Small intestine (tissue), 7 donors: ENCODE data around the gene RBM17. TPM values are rescaled to one million over a fixed set of nuclear protein-coding genes. Genes with fewer than 3 reads are reported as not detected.

ENCODE experiments used
- DNase-seq, 2 donors: peaks; one replicate each; pipeline versions ENCODE4 v3.0.0 to v3.0.0-alpha.2; 2013
- FAIRE-seq: peaks from 2 replicates; lab custom pipeline; 2012; peaks lifted over from hg19 to GRCh38; lab: Jason Lieb, UNC
- H3K27ac ChIP-seq, 3 donors: one replicate each; pipeline ENCODE4 v1.5.1; 2013; ENCODE audit warnings: low read length in 2 of 3, mild to moderate bottlenecking in 2 of 3, control low read depth in 1 of 3, inconsistent platforms in 1 of 3, low read depth in 1 of 3, moderate library complexity in 1 of 3
- H3K27me3 ChIP-seq, 3 donors: one replicate each; pipeline ENCODE4 v1.6.1; 2013; ENCODE audit warnings: low read length in 3 of 3, inconsistent platforms in 1 of 3; ENCODE audit not compliant: control insufficient read depth in 3 of 3, insufficient read depth in 3 of 3
- H3K36me3 ChIP-seq, 3 donors: one replicate each; pipeline ENCODE4 v1.6.1; 2013; ENCODE audit warnings: low read length in 3 of 3, inconsistent platforms in 1 of 3, low read depth in 1 of 3, mild to moderate bottlenecking in 1 of 3, moderate library complexity in 1 of 3; ENCODE audit not compliant: control insufficient read depth in 3 of 3, insufficient read depth in 2 of 3
- H3K4me1 ChIP-seq, 3 donors: one replicate each; pipeline ENCODE4 v1.6.1; 2013; ENCODE audit warnings: low read length in 2 of 3, inconsistent platforms in 1 of 3, low read depth in 1 of 3, mild to moderate bottlenecking in 1 of 3, moderate library complexity in 1 of 3; ENCODE audit not compliant: control insufficient read depth in 3 of 3, insufficient read depth in 2 of 3
- H3K4me3 ChIP-seq, 3 donors: one replicate each; pipeline ENCODE4 v1.5.1; 2013; ENCODE audit warnings: low read length in 3 of 3, control low read depth in 1 of 3, inconsistent platforms in 1 of 3, low read depth in 1 of 3, mild to moderate bottlenecking in 1 of 3, moderate library complexity in 1 of 3
- H3K9me3 ChIP-seq, 2 donors: one replicate each; pipeline ENCODE4 v1.6.1; 2013; ENCODE audit warnings: low read depth in 1 of 2, low read length in 1 of 2; ENCODE audit not compliant: control insufficient read depth in 2 of 2, insufficient read depth in 1 of 2
- WGBS, 3 donors: extraction: QIAGEN DNeasy Blood & Tissue Kit; methylation state at CpG; one replicate each; pipeline ENCODE4 v1.1.7; 2013; 5-methylcytosine and 5-hydroxymethylcytosine counted together
- polyA plus RNA-seq, 4 donors: library from polyadenylated mRNA; stranded (reverse) in 3 of 4; unstranded in 1 of 4; fragments of 200-250 nt in 3 of 4; fragments of 120-200 nt in 1 of 4; gene quantifications; one replicate each; pipeline versions ENCODE4 v1.2.1 to v1.2.3, GENCODE V29; 2013
- donor health status: healthy with polysubstance abuse.
- donor health status: control.
- donor health status: control.
- donor health status: Bipolar disorder and iron deficiency.
- donor health status: healthy.

The RBM17 gene
- polyA plus RNA-seq, 4 donors: 45.7 to 102 (median 73.9) TPM

DNA sequence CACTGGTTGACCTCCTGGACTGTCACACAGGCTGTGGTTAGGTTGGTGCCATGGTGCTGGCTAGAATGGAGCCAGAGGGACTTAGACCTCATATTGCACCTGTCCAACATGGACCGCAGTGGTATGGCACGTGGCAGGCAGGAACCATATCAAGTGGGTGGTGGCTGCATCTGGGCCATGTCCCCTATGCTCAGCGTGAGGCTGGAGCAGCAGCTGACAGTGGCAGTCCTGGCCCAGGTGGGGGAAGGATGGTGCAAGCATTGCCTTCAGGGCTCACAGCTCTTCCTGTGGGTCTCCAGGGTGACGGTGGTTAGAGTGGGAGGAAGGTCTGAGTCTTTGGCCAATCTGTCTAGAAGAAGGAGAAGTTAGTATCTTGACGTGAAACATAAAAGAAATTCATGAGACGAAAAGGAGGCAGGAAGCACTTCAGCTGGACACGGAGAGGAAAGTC lies 59.4 kb downstream of the RBM17 start:
- Histone ChIP-seq H3K4me3 (no peak overlapping the region), H3K9me3 (no peaks in the 10 kb centered on the region), H3K27me3 (peaks cover 0 to 36% (median 0%) of the 10 kb centered on the region in 3 donors), H3K36me3 (no peaks in the 10 kb centered on the region), H3K27ac (no peak overlapping the region), H3K4me1 (peaks cover 4 to 10% (median 10%) of the 10 kb centered on the region in 3 donors)
- FAIRE-seq (no peak), DNase-seq (peak in 1 of 2 donors; percentile 90)
- 45 to 58% (median 56%) methylated on average over 7 of the region's 7 CpGs for WGBS, 3 donors

GRCh38 chr10:6148908-6149307 lies 60.1 kb downstream of the RBM17 start:
- H3K9me3 ChIP-seq: no peaks in the 10 kb centered on the region
- no peaks in the 10 kb centered on the region for H3K36me3 ChIP-seq
- H3K27me3 ChIP-seq: peaks cover 0 to 29% (median 0%) of the 10 kb centered on the region in 3 donors
- peaks cover 4 to 10% (median 10%) of the 10 kb centered on the region in 3 donors for H3K4me1 ChIP-seq
- FAIRE-seq (no peak), DNase-seq (no peak)
- no peak overlapping the region for H3K4me3 ChIP-seq
- WGBS, 3 donors: 79 to 81% (median 79%) methylated on average over 6 of the region's 6 CpGs
- no peak overlapping the region for H3K27ac ChIP-seq

DNA sequence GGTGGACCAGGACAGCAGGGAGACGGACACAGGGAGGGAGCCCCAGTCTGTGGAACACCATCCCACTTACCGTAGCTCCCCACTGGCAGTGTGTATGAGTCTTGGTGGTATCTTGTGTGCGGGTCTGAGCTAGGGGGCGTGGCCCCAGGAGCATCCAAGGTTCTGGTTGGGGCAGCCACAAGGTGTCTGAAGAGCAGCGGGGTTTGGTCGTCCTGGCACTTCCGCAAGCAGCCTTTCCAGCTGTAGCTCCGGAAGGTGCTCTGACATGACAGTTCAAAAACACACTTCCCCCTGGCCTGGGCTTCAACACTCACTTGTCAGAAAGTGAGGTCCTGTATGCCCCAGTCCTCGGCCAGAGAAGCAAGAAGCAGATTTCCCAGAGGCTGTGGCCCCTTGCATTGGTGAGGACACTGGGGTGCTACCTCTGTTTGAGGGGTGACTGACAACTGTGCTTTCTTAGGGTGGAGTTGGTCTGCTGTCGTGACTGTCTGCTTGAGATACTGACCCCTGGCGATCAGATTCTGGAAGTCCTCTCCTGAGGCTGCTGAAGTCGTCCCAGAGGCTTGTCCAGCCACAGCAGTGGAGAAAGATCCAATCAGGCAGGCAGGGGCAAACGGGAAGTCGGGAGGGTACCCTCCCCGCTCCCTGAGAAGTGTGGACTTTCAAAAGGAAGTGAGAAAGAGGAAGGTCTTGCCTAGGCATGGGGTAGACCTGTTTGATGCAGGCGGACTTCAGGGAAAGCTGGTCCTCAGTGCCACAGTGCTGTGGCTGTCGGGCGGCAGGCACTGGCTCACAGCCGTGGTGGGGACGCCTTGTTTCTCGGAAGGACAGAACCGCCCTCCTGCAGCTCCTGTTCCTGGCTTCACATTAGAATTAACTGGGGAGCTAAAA lies 62.5 kb downstream of the RBM17 start:
- WGBS, 3 donors: 35 to 73% (median 62%) methylated on average over 22 of the region's 22 CpGs
- no peak for FAIRE-seq
- Histone ChIP-seq H3K36me3 (no peaks in the 10 kb centered on the region), H3K27ac (peak overlapping the region in 2 of 3 donors; percentile 16 to 71), H3K4me1 (peaks cover 2 to 10% (median 4%) of the 10 kb centered on the region in 3 donors), H3K9me3 (no peaks in the 10 kb centered on the region), H3K27me3 (peaks cover 0 to 9% (median 0%) of the 10 kb centered on the region in 3 donors), H3K4me3 (peak overlapping the region in 1 of 3 donors; percentile 9)
- DNase-seq: peak; percentile 60 to 82

DNA sequence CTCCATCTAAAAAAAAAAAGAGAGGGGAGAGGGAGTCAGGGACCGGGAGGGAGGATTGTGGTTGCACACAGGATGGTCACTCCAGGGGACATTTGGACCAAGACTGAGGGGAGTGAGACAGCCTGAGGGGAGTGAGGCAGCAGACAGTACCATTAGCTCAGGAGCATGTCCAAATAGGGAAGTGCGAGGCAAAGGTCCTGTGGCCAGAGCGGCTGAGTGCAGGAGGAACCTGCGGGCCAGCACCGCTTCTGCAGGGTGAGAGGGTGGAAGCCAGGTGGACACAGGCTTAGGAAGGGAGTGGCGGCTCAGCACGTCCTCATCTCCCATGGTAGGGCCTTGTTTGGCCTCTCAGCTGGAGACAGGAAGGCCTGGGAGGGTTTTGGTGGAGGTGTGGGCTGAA lies 65.0 kb downstream of the RBM17 start:
- Histone ChIP-seq H3K27me3 (no peaks in the 10 kb centered on the region), H3K4me1 (peaks cover 0 to 2% (median 0%) of the 10 kb centered on the region in 3 donors), H3K27ac (no peak overlapping the region), H3K36me3 (no peaks in the 10 kb centered on the region), H3K9me3 (no peaks in the 10 kb centered on the region), H3K4me3 (no peak overlapping the region)
- no peak for DNase-seq
- WGBS, 3 donors: 78 to 86% (median 84%) methylated on average over 7 of the region's 7 CpGs
- no peak for FAIRE-seq

DNA sequence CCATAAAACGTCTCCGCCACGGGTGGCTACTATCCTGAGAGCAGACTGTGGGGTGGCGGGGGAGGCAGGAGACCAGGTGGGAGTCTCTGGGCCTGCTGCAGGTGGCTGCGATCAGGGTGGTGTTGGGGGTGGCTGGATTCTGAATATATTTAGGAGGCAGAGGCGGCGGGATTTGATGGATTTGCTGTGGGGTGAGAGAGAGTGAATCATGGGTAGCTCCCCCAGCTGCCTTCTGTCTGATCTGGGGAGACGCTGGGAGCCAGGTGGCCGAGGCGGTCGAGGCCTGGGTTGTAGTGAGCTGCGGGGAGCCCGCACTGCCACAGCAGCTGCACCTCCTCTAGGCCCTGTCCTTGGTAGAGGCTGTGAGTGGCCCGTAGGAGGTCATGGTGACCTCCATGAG lies 65.7 kb downstream of the RBM17 start:
- Histone ChIP-seq H3K36me3 (no peaks in the 10 kb centered on the region), H3K9me3 (no peaks in the 10 kb centered on the region), H3K4me1 (peaks cover 0 to 2% (median 0%) of the 10 kb centered on the region in 3 donors), H3K4me3 (no peak overlapping the region), H3K27me3 (no peaks in the 10 kb centered on the region), H3K27ac (no peak overlapping the region)
- no peak for FAIRE-seq
- no peak for DNase-seq
- 92 to 96% (median 94%) methylated on average over 14 of the region's 14 CpGs for WGBS, 3 donors

GRCh38 chr10:6158276-6158675 lies 69.4 kb downstream of the RBM17 start:
- peaks cover 0 to 4% (median 4%) of the 10 kb centered on the region in 3 donors for H3K4me1 ChIP-seq
- H3K27ac ChIP-seq: peak overlapping the region in 1 of 3 donors; percentile 25
- H3K9me3 ChIP-seq: peaks cover 0 to 7% of the 10 kb centered on the region in 2 donors
- 91 to 97% (median 95%) methylated on average over 7 of the region's 7 CpGs for WGBS, 3 donors
- no peak overlapping the region for H3K4me3 ChIP-seq
- H3K27me3 ChIP-seq: no peaks in the 10 kb centered on the region
- DNase-seq: no peak
- no peaks in the 10 kb centered on the region for H3K36me3 ChIP-seq
- FAIRE-seq: no peak

DNA sequence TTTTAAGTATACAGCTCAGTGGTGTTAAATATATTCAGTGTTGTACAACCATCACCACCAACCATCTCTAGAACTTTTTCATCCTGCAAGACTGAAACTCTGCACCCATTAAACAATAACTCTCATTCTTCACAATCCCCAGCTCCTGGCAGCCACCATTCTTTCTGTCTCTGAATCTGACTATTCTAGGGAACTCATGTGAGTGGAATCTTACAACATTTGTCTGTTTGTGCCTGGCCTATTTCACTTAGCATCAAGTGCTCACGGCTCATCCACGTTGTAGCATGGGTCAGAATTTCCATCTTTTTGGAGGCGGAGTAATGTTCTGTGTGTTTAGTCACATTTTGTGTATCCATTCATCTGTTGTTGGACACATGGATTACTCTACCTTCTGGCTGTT lies 73.1 kb downstream of the RBM17 start:
- no peak for FAIRE-seq
- Histone ChIP-seq H3K4me3 (no peak overlapping the region), H3K27ac (no peak overlapping the region), H3K36me3 (peaks cover 0 to 11% (median 0%) of the 10 kb centered on the region in 3 donors), H3K4me1 (peaks cover 7 to 15% (median 8%) of the 10 kb centered on the region in 3 donors), H3K9me3 (peaks cover 0 to 7% of the 10 kb centered on the region in 2 donors), H3K27me3 (no peaks in the 10 kb centered on the region)
- no peak for DNase-seq
- WGBS, 3 donors: 75 to 84% (median 81%) methylated on average over 3 of the region's 3 CpGs

DNA sequence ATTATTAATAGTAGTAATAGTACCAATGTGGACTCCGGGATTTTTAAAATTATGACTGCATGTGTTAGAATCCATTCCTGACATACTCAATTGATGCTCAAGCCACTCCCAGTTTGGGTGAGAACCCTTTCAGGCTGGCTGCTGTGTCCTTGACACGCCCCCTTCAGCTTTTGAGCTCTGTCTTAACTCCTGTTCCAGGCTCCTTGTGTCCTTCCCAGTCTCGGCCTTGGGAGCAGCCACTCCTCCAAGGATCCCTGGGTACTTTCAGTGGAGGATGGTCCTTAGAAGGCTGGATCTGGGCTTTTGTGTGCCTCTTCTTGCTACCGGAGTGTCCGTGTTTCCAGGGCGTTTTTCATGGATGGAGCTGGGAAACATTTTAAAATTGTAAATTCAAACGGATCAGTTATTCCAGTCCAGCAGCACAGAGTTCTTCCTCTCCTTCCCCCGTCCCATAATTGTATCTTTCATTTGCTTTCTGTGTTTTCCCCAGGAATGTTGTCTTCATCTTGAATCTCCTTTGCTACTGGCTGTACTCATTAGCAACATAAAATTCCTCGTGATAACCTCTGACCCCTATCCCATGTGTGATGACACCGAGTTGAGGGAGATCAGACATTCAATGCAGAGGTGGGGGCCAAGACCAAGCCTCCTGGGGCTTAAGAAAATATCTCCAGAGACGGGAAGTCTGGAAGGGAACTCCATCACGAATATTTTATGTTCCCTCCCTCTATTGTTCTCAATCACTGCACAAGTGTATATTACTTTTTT lies 73.9 kb downstream of the RBM17 start:
- H3K4me3 ChIP-seq: peak overlapping the region in 2 of 3 donors; percentile 49
- FAIRE-seq (no peak), DNase-seq (peak in 1 of 2 donors; percentile 49)
- peaks cover 0 to 14% (median 0%) of the 10 kb centered on the region in 3 donors for H3K36me3 ChIP-seq
- peak overlapping the region; percentile 91 to 97 (median 96) for H3K27ac ChIP-seq
- no peaks in the 10 kb centered on the region for H3K27me3 ChIP-seq
- H3K9me3 ChIP-seq: peaks cover 0 to 7% of the 10 kb centered on the region in 2 donors
- WGBS, 3 donors: 48 to 60% (median 58%) methylated on average over 12 of the region's 12 CpGs
- peaks cover 7 to 15% (median 8%) of the 10 kb centered on the region in 3 donors for H3K4me1 ChIP-seq
